Measurements from ENCODE around the gene PUDP.
"Not testable (repeated sequence)": the region's sequence is repeated elsewhere in the genome, so short reads cannot be mapped to it uniquely, and the experiment has no call there.

Gene PUDP

GRCh38 chrX:7147978-7148854, at the start of gene PUDP:
PUDP (minus strand) TSS chrX:7148153; CDS start chrX:7148113, 40 bp downstream.
- peak; percentile 57 to 84 for DNase-seq (ENCODE audit: low read depth in 2 of 2)

GRCh38 chrX:7194606-7195005, 46.7 kb upstream of the PUDP start:
- no peak for DNase-seq (ENCODE audit: low read depth in 2 of 2)

- no peak for DNase-seq (ENCODE audit: low read depth in 2 of 2)
Measured at GRCh38 chrX:7192871-7193270, 44.9 kb upstream of the PUDP start.

- DNase-seq (ENCODE audit: low read depth in 2 of 2): no peak
Measured at GRCh38 chrX:7191681-7192110, 43.7 kb upstream of the PUDP start.

- DNase-seq (ENCODE audit: low read depth in 2 of 2): no peak
Measured at GRCh38 chrX:7190157-7190556, 42.2 kb upstream of the PUDP start.

- no peak for DNase-seq (ENCODE audit: low read depth in 2 of 2)
Measured at GRCh38 chrX:7188672-7189071, 40.7 kb upstream of the PUDP start.

GRCh38 chrX:7184816-7185215, 36.9 kb upstream of the PUDP start:
- no peak for DNase-seq (ENCODE audit: low read depth in 2 of 2)

GRCh38 chrX:7179446-7179845, 31.5 kb upstream of the PUDP start:
- DNase-seq (ENCODE audit: low read depth in 2 of 2): no peak

- DNase-seq (ENCODE audit: low read depth in 2 of 2): not testable (repeated sequence)
Measured at GRCh38 chrX:7178859-7179258, 30.9 kb upstream of the PUDP start.

GRCh38 chrX:7170898-7171297, 22.9 kb upstream of the PUDP start:
- DNase-seq (ENCODE audit: low read depth in 2 of 2): peak; percentile 3 to 9

- no peak for DNase-seq (ENCODE audit: low read depth in 2 of 2)
Measured at GRCh38 chrX:7169627-7170026, 21.7 kb upstream of the PUDP start.

- no peak for DNase-seq (ENCODE audit: low read depth in 2 of 2)
Measured at GRCh38 chrX:7168371-7168770, 20.4 kb upstream of the PUDP start.

GRCh38 chrX:7164174-7164573, 16.2 kb upstream of the PUDP start:
- no peak for DNase-seq (ENCODE audit: low read depth in 2 of 2)

GRCh38 chrX:7163146-7163677, 15.3 kb upstream of the PUDP start:
- DNase-seq (ENCODE audit: low read depth in 2 of 2): no peak

GRCh38 chrX:7159149-7159861, 11.4 kb upstream of the PUDP start:
- DNase-seq (ENCODE audit: low read depth in 2 of 2): no peak

- no peak for DNase-seq (ENCODE audit: low read depth in 2 of 2)
Measured at GRCh38 chrX:7158468-7158990, 10.6 kb upstream of the PUDP start.

GRCh38 chrX:7156879-7157278, 8.9 kb upstream of the PUDP start:
- DNase-seq (ENCODE audit: low read depth in 2 of 2): no peak

- DNase-seq (ENCODE audit: low read depth in 2 of 2): no peak
Measured at GRCh38 chrX:7155163-7155562, 7.2 kb upstream of the PUDP start.

- no peak for DNase-seq (ENCODE audit: low read depth in 2 of 2)
Measured at GRCh38 chrX:7154041-7154597, 6.2 kb upstream of the PUDP start.

- no peak for DNase-seq (ENCODE audit: low read depth in 2 of 2)
Measured at GRCh38 chrX:7153231-7153630, 5.3 kb upstream of the PUDP start.

- DNase-seq (ENCODE audit: low read depth in 2 of 2): no peak
Measured at GRCh38 chrX:7149411-7149810, 1.5 kb upstream of the PUDP start.

GRCh38 chrX:7147413-7147977, 458 bp downstream of the PUDP start, which contains the start of gene STS:
STS (plus strand) TSS chrX:7147712; CDS start chrX:7253200, 105,488 bp downstream.
- DNase-seq (ENCODE audit: low read depth in 2 of 2): peak in 1 of 2 donors; percentile 6

Measured in activated CD4-positive, alpha-beta T cell treated with anti-CD3 and anti-CD28 coated beads for 24 hours (primary cell).